HL-60/S4 (cell line): ENCODE results near the gene ADGRE3.
"Not testable (repeated sequence)": the region's sequence is repeated elsewhere in the genome, so short reads cannot be mapped to it uniquely, and the experiment has no call there.

ENCODE experiments used
- in situ Hi-C: fragments of 300-500 bp; cut with MboI; formaldehyde crosslinking; loops from 2 replicates; pipeline ENCODE4 v1.14.3; 2022; ENCODE audit warnings: low sequenced_read_pairs

ADGRE3 gene

GRCh38 chr19:14672188-14672872 lies 2.3 kb downstream of the ADGRE3 start:
- in situ Hi-C loops: no loop called here

- in situ Hi-C loops: no loop called here
These were observed 4.2 kb downstream of the ADGRE3 start for GRCh38 chr19:14670408-14670807.

GRCh38 chr19:14669940-14670339 lies 4.7 kb downstream of the ADGRE3 start:
- in situ Hi-C loops: no loop called here

GRCh38 chr19:14661372-14661924 lies 13.2 kb downstream of the ADGRE3 start:
- in situ Hi-C loops: no loop called here

- in situ Hi-C loops: no loop called here
These were observed 14.7 kb downstream of the ADGRE3 start for GRCh38 chr19:14659874-14660489.

- in situ Hi-C loops: no loop called here
These were observed 18.9 kb downstream of the ADGRE3 start for GRCh38 chr19:14655726-14656125.

- in situ Hi-C loops: no loop called here
These were observed 19.7 kb downstream of the ADGRE3 start for GRCh38 chr19:14654786-14655560.

- in situ Hi-C loops: no loop called here
These were observed 24.5 kb downstream of the ADGRE3 start for GRCh38 chr19:14650161-14650560.

- in situ Hi-C loops: no loop called here
These were observed 25.6 kb downstream of the ADGRE3 start for GRCh38 chr19:14649020-14649419.

GRCh38 chr19:14648506-14648905 lies 26.1 kb downstream of the ADGRE3 start:
- in situ Hi-C loops: no loop called here

GRCh38 chr19:14639536-14640277 lies 34.9 kb downstream of the ADGRE3 start:
- in situ Hi-C loops: no loop called here

- in situ Hi-C loops: no loop called here
These were observed 42.4 kb downstream of the ADGRE3 start for GRCh38 chr19:14632286-14632685.

GRCh38 chr19:14629557-14629956 lies 45.1 kb downstream of the ADGRE3 start:
- in situ Hi-C loops: no loop called here

- in situ Hi-C loops: not testable (repeated sequence)
These were observed 50.2 kb downstream of the ADGRE3 start for GRCh38 chr19:14624491-14624890.

GRCh38 chr19:14619404-14619803 lies 55.2 kb downstream of the ADGRE3 start:
- in situ Hi-C loops: no loop called here

GRCh38 chr19:14616407-14616806 lies 58.2 kb downstream of the ADGRE3 start:
- in situ Hi-C loops: no loop called here

GRCh38 chr19:14615623-14616022 lies 59.0 kb downstream of the ADGRE3 start:
- in situ Hi-C loops: no loop called here

- in situ Hi-C loops: no loop called here
These were observed 60.6 kb downstream of the ADGRE3 start for GRCh38 chr19:14614099-14614412.

GRCh38 chr19:14613399-14614098 lies 61.1 kb downstream of the ADGRE3 start:
- in situ Hi-C loops: not testable (repeated sequence)

- in situ Hi-C loops: no loop called here
These were observed 62.0 kb downstream of the ADGRE3 start for GRCh38 chr19:14612657-14613056.
